ENCODE results near the gene GFRA1.

GFRA1 gene

GRCh38 chr10:116049974-116050304, 223.1 kb downstream of the GFRA1 start:
- TF ChIP-seq, protein P1, sequence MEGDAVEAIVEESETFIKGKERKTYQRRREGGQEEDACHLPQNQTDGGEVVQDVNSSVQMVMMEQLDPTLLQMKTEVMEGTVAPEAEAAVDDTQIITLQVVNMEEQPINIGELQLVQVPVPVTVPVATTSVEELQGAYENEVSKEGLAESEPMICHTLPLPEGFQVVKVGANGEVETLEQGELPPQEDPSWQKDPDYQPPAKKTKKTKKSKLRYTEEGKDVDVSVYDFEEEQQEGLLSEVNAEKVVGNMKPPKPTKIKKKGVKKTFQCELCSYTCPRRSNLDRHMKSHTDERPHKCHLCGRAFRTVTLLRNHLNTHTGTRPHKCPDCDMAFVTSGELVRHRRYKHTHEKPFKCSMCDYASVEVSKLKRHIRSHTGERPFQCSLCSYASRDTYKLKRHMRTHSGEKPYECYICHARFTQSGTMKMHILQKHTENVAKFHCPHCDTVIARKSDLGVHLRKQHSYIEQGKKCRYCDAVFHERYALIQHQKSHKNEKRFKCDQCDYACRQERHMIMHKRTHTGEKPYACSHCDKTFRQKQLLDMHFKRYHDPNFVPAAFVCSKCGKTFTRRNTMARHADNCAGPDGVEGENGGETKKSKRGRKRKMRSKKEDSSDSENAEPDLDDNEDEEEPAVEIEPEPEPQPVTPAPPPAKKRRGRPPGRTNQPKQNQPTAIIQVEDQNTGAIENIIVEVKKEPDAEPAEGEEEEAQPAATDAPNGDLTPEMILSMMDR (IDR thresholded peaks at IDR 0.05; ENCODE audit: low read length) = no peak
- Histone ChIP-seq H3K27ac (ENCODE audit: low read depth, low read length, poor library complexity, severe bottlenecking) (no peak overlapping the region), H3K79me2 (ENCODE audit: insufficient read depth, low read length) (no peaks in the 10 kb centered on the region), H3K9me2 (ENCODE audit: low read depth, low read length) (no peaks in the 10 kb centered on the region), H2AFZ (ENCODE audit: low read length) (no peak overlapping the region), H3K9me3 (ENCODE audit: low read length) (no peaks in the 10 kb centered on the region), H3K9ac (ENCODE audit: low read length) (no peak overlapping the region), H4K20me1 (ENCODE audit: insufficient read depth, low read length) (no peaks in the 10 kb centered on the region), H3K4me3 (ENCODE audit: low read depth, low read length, poor library complexity, severe bottlenecking) (no peak overlapping the region), H3F3A (ENCODE audit: insufficient read depth, low read length) (no peaks in the 10 kb centered on the region), H3K27me3 (ENCODE audit: insufficient read depth, low read length) (no peaks in the 10 kb centered on the region), H3K4me2 (ENCODE audit: low read length) (no peak overlapping the region), H3K4me1 (ENCODE audit: insufficient read depth, low read length, severe bottlenecking) (no peaks in the 10 kb centered on the region), H3K36me3 (ENCODE audit: insufficient read depth, low read length) (no peaks in the 10 kb centered on the region)

- no peaks in the 10 kb centered on the region for H3K27me3 ChIP-seq (ENCODE audit: insufficient read depth, low read length)
- H3K4me1 ChIP-seq (ENCODE audit: insufficient read depth, low read length, severe bottlenecking) = no peaks in the 10 kb centered on the region
- H3K4me3 ChIP-seq (ENCODE audit: low read depth, low read length, poor library complexity, severe bottlenecking) = no peak overlapping the region
- H3K79me2 ChIP-seq (ENCODE audit: insufficient read depth, low read length) = no peaks in the 10 kb centered on the region
- H3K4me2 ChIP-seq (ENCODE audit: low read length) = no peak overlapping the region
- H2AFZ ChIP-seq (ENCODE audit: low read length) = no peak overlapping the region
- no peaks in the 10 kb centered on the region for H3K9me3 ChIP-seq (ENCODE audit: low read length)
- H4K20me1 ChIP-seq (ENCODE audit: insufficient read depth, low read length) = no peaks in the 10 kb centered on the region
- no peak overlapping the region for H3K27ac ChIP-seq (ENCODE audit: low read depth, low read length, poor library complexity, severe bottlenecking)
- H3K9me2 ChIP-seq (ENCODE audit: low read depth, low read length) = no peaks in the 10 kb centered on the region
- H3K9ac ChIP-seq (ENCODE audit: low read length) = no peak overlapping the region
- TF ChIP-seq, protein P1 (IDR thresholded peaks at IDR 0.05; ENCODE audit: low read length) = no peak
- TF ChIP-seq EZH2 (IDR thresholded peaks at IDR 0.05; ENCODE audit: borderline replicate concordance, low read length) = no peak
- no peaks in the 10 kb centered on the region for H3F3A ChIP-seq (ENCODE audit: insufficient read depth, low read length)
- no peaks in the 10 kb centered on the region for H3K36me3 ChIP-seq (ENCODE audit: insufficient read depth, low read length)
Measured at GRCh38 chr10:116049158-116049973, 223.6 kb downstream of the GFRA1 start.

DNA sequence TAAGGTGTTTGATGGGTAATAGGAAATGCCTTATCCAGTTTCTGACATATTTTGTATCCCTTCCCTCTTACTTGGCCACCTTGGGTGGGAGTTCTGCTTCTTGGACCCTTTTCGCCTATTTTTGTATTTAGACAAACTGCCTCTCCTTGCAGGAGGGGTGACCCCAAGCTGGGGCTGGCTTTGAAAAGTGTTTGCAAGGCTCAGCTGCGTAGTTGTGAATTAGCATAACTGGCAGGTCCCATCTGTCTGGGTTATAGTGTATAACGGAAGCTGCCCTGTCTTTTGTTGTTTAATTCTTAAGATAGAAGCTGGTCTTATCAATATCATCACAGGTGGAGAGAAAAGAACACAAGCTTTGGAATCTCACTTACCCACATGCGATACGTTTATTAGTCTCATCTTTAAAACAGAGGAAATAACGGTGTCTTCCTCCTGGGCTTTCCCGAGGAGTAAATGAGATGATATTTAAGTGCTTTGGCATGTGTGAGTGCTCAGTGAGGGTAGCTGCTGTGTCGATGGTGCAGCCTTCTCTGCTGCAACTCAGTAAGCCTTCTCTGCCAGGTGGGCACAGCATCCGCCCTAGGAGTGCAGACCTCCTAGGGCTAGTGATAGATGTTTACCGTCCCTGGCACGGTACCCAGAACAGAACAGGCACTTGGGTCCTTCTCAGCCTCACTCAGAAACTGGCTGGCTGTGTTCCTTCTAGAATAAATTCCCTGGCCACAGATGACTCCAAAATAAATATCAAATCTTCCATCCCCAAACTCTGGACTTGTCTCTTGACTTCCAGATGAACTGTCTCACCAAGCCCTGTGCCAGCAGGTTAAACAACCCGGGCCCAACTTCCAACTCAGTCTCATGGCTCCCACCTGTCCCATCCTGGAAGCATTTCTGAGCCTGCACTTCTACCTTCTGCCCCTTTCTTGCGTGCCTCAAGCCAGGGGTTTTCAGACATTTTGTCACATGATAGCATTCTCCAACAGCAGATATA, 227.3 kb downstream of the GFRA1 start:
- Histone ChIP-seq H3F3A (ENCODE audit: insufficient read depth, low read length) (no peaks in the 10 kb centered on the region), H3K27me3 (ENCODE audit: insufficient read depth, low read length) (no peaks in the 10 kb centered on the region), H3K9me2 (ENCODE audit: low read depth, low read length) (no peaks in the 10 kb centered on the region), H3K27ac (ENCODE audit: low read depth, low read length, poor library complexity, severe bottlenecking) (no peak overlapping the region), H3K36me3 (ENCODE audit: insufficient read depth, low read length) (no peaks in the 10 kb centered on the region), H3K9me3 (ENCODE audit: low read length) (no peaks in the 10 kb centered on the region), H2AFZ (ENCODE audit: low read length) (no peak overlapping the region), H3K4me2 (ENCODE audit: low read length) (no peak overlapping the region), H3K79me2 (ENCODE audit: insufficient read depth, low read length) (no peaks in the 10 kb centered on the region), H3K4me1 (ENCODE audit: insufficient read depth, low read length, severe bottlenecking) (no peaks in the 10 kb centered on the region), H3K4me3 (ENCODE audit: low read depth, low read length, poor library complexity, severe bottlenecking) (no peak overlapping the region), H3K9ac (ENCODE audit: low read length) (no peak overlapping the region), H4K20me1 (ENCODE audit: insufficient read depth, low read length) (no peaks in the 10 kb centered on the region)
- no peak for TF ChIP-seq EZH2 (IDR thresholded peaks at IDR 0.05; ENCODE audit: borderline replicate concordance, low read length)
- TF ChIP-seq, protein P1 (IDR thresholded peaks at IDR 0.05; ENCODE audit: low read length) = no peak

Measured in OCI-LY1 (cell line).